Left ventricle myocardium inferior (tissue), 1 donor: ENCODE measurements around the gene APEX1. TPM values are rescaled to one million over a fixed set of nuclear protein-coding genes. Genes with fewer than 3 reads are reported as not detected.

Source experiments
- DNase-seq: peaks from one replicate; pipeline ENCODE4 v3.0.0-alpha.2; 2020
- H3K27ac ChIP-seq: fragments of 200-600 bp; replicated peaks from 2 replicates; pipeline ENCODE4 v1.8.0; 2021
- H3K27me3 ChIP-seq: fragments of 200-600 bp; 2 replicates; pipeline ENCODE4 v1.8.0; 2021; ENCODE audit warnings: low read depth
- H3K36me3 ChIP-seq: fragments of 200-600 bp; 2 replicates; pipeline ENCODE4 v1.8.0; 2021
- H3K4me1 ChIP-seq: fragments of 200-600 bp; 2 replicates; pipeline ENCODE4 v1.8.0; 2021
- H3K4me3 ChIP-seq: fragments of 200-600 bp; 2 replicates; pipeline ENCODE4 v1.8.0; 2021; ENCODE audit warnings: mild to moderate bottlenecking, moderate library complexity
- H3K9me3 ChIP-seq: fragments of 200-600 bp; replicated peaks from 2 replicates; pipeline ENCODE4 v1.8.0; 2021
- CTCF ChIP-seq: fragments of 200-600 bp; IDR thresholded peaks from 2 replicates; pipeline ENCODE4 v1.8.0; 2021; ENCODE audit warnings: antibody characterized with exemption, mild to moderate bottlenecking, borderline replicate concordance
- intact Hi-C: fragments of 100-400 bp; cut with micrococcal nuclease; formaldehyde crosslinking; loops from one replicate; pipeline ENCODE4 v1.11.0; 2022
- total RNA-seq: library from RNA; stranded (reverse); fragmentation: NEBNext Ultra II Directional; extraction: Animal tissue kit (Norgen Biotek cat#: 25700); gene quantifications from one replicate; pipeline ENCODE4 v1.2.1, GENCODE V29; 2021
- donor health status: DM: no; HTN: yes; CAD: no; lungs with severe emphysema.

APEX1 gene
- total RNA-seq, 1 donor from 2014 or later, result 75.0 TPM

- Histone ChIP-seq H3K27ac (no peak overlapping the region), H3K36me3 (no peaks in the 10 kb centered on the region), H3K27me3 (no peaks in the 10 kb centered on the region), H3K4me3 (no peak overlapping the region), H3K9me3 (no peaks in the 10 kb centered on the region), H3K4me1 (peaks cover 22% of the 10 kb centered on the region)
- intact Hi-C loops, result no loop called here
- DNase-seq, result no peak
- no peak for TF ChIP-seq CTCF
These were observed 37.5 kb downstream of the APEX1 start for GRCh38 chr14:20492486-20492885.

GRCh38 chr14:20493634-20494033 is 38.6 kb downstream of the APEX1 start:
- no peak for TF ChIP-seq CTCF
- intact Hi-C loops, result no loop called here
- no peaks in the 10 kb centered on the region for H3K9me3 ChIP-seq
- H3K4me3 ChIP-seq, result no peak overlapping the region
- peaks cover 28% of the 10 kb centered on the region for H3K4me1 ChIP-seq
- H3K36me3 ChIP-seq, result no peaks in the 10 kb centered on the region
- no peaks in the 10 kb centered on the region for H3K27me3 ChIP-seq
- H3K27ac ChIP-seq, result peak overlapping the region; percentile 62
- DNase-seq, result no peak

- Histone ChIP-seq H3K4me3 (no peak overlapping the region), H3K9me3 (no peaks in the 10 kb centered on the region), H3K27me3 (no peaks in the 10 kb centered on the region), H3K4me1 (peaks cover 23% of the 10 kb centered on the region), H3K36me3 (no peaks in the 10 kb centered on the region), H3K27ac (peak overlapping the region; percentile 62)
- TF ChIP-seq CTCF, result no peak
- intact Hi-C loops, result no loop called here
- DNase-seq, result no peak
These were observed 40.1 kb downstream of the APEX1 start for GRCh38 chr14:20494935-20495766.

GRCh38 chr14:20498622-20499021 is 43.6 kb downstream of the APEX1 start:
- peaks cover 18% of the 10 kb centered on the region for H3K4me1 ChIP-seq
- H3K4me3 ChIP-seq, result no peak overlapping the region
- H3K27me3 ChIP-seq, result no peaks in the 10 kb centered on the region
- no peak for DNase-seq
- peak overlapping the region; percentile 85 for H3K27ac ChIP-seq
- intact Hi-C loops, result no loop called here
- no peaks in the 10 kb centered on the region for H3K9me3 ChIP-seq
- H3K36me3 ChIP-seq, result no peaks in the 10 kb centered on the region
- TF ChIP-seq CTCF, result no peak

GRCh38 chr14:20499108-20499507 is 44.1 kb downstream of the APEX1 start:
- Histone ChIP-seq H3K27me3 (no peaks in the 10 kb centered on the region), H3K27ac (peak overlapping the region; percentile 85), H3K9me3 (no peaks in the 10 kb centered on the region), H3K36me3 (no peaks in the 10 kb centered on the region), H3K4me1 (peaks cover 18% of the 10 kb centered on the region), H3K4me3 (no peak overlapping the region)
- no peak for DNase-seq
- TF ChIP-seq CTCF, result no peak
- intact Hi-C loops, result no loop called here
